ENCODE measurements around the gene DGLUCY.

DNA sequence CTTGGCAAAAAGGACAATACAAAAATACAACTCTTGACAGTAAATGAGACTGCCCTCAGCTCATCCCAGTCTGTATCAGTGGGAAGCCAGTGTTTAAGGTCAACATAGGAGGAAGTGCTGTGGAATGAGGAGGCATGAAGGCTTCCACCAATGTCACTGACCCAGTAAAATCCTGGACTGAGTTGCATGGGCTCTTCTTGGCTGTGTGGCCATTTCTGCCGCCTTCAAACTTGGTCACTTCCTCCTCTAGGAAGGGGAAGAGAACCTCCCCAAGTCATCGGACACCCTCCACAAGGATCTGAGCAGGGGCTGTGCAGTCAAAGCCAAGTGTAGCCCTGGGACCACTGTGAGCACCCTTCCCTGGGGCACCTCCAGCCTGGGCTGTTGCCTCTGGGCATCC lies 118.7 kb downstream of the DGLUCY start:
- TF ChIP-seq, protein P1, sequence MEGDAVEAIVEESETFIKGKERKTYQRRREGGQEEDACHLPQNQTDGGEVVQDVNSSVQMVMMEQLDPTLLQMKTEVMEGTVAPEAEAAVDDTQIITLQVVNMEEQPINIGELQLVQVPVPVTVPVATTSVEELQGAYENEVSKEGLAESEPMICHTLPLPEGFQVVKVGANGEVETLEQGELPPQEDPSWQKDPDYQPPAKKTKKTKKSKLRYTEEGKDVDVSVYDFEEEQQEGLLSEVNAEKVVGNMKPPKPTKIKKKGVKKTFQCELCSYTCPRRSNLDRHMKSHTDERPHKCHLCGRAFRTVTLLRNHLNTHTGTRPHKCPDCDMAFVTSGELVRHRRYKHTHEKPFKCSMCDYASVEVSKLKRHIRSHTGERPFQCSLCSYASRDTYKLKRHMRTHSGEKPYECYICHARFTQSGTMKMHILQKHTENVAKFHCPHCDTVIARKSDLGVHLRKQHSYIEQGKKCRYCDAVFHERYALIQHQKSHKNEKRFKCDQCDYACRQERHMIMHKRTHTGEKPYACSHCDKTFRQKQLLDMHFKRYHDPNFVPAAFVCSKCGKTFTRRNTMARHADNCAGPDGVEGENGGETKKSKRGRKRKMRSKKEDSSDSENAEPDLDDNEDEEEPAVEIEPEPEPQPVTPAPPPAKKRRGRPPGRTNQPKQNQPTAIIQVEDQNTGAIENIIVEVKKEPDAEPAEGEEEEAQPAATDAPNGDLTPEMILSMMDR (IDR thresholded peaks at IDR 0.05) = no peak
- TF ChIP-seq ZFX (IDR thresholded peaks at IDR 0.05; ENCODE audit: borderline replicate concordance) = no peak
